K562 (cell line): Measurements from ENCODE around the gene ZNF780A. TPM values are rescaled to one million over a fixed set of nuclear protein-coding genes. Genes with fewer than 3 reads are reported as not detected.

Experiments
- ATAC-seq: fragments of 200-7000 bp; cut with Tn5 transposase; 3 replicates; pipeline ENCODE4 v1.9.1; 2020; ENCODE audit warnings: moderate library complexity
- BruUV-seq: library from RNA; stranded (reverse); fragments of 400-500 nt; replicated peaks from 2 replicates; lab custom pipeline; 2021; lab: Mats Ljungman, UMichigan
- CTCF ChIA-PET: fragments of 300-600 bp; formaldehyde crosslinking; extraction: SDS; loops from one replicate; lab custom pipeline; 2021; ENCODE audit warnings: low intra/inter-chr PET ratio; lab: Yijun Ruan, JAX
- POLR2A ChIA-PET: fragments of 300-600, 350-650 bp; sonication (Branson Sonifier 250); formaldehyde crosslinking; extraction: SDS; loops from one replicate; lab custom pipeline; 2021; ENCODE audit warnings: antibody characterized with exemption, inconsistent platforms; lab: Yijun Ruan, JAX
- DNase-seq, 4 experiments: peaks; one replicate each; pipeline versions ENCODE4 v3.0.0 to v3.0.0-alpha.2; 2011 to 2018; ENCODE audit warnings: low spot score in 3 of 4, mixed read lengths in 3 of 4; ENCODE audit errors: extremely low read depth in 1 of 4
- FAIRE-seq: peaks from 2 replicates; lab custom pipeline; 2011; peaks lifted over from hg19 to GRCh38; lab: Jason Lieb, UNC
- H2AFZ ChIP-seq: 2 replicates; pipeline ENCODE4 v1.6.0; 2011; ENCODE audit warnings: low read depth, low read length, control low read depth, inconsistent platforms
- H3K27ac ChIP-seq: fragments of 200-600 bp; 3 replicates; pipeline ENCODE4 v1.8.0; 2011; ENCODE audit warnings: low read depth, mild to moderate bottlenecking, control low read depth, inconsistent platforms, low read length, moderate library complexity, mixed read lengths; ENCODE audit errors: extremely low read depth
- H3K27me3 ChIP-seq, 2 experiments: fragments of 300-600 bp in 1 of 2; 2 replicates in 1 of 2; 3 replicates in 1 of 2; pipeline versions ENCODE4 v1.6.0 to v1.8.0; 2011; ENCODE audit warnings: inconsistent platforms in 2 of 2, low read length in 2 of 2, mild to moderate bottlenecking in 1 of 2, mixed read lengths in 1 of 2, moderate library complexity in 1 of 2; ENCODE audit not compliant: control insufficient read depth in 2 of 2, insufficient read depth in 2 of 2
- H3K36me3 ChIP-seq: fragments of 300-600 bp; 3 replicates; pipeline ENCODE4 v1.8.0; 2011; ENCODE audit warnings: mild to moderate bottlenecking, low read length, inconsistent platforms; ENCODE audit not compliant: control insufficient read depth, insufficient read depth
- H3K4me1 ChIP-seq, 2 experiments: fragments of 200-600 bp in 1 of 2; replicated peaks in 1 of 2; 2 replicates in 1 of 2; 3 replicates in 1 of 2; pipeline versions ENCODE4 v1.5.1 to v1.8.0; 2011; ENCODE audit warnings: inconsistent platforms in 2 of 2, low read length in 2 of 2, mild to moderate bottlenecking in 1 of 2, mixed read lengths in 1 of 2, moderate library complexity in 1 of 2; ENCODE audit not compliant: control insufficient read depth in 2 of 2, insufficient read depth in 2 of 2
- H3K4me2 ChIP-seq: 2 replicates; pipeline ENCODE4 v1.6.1; 2011; ENCODE audit warnings: low read length, control low read depth, inconsistent platforms, mixed read lengths; ENCODE audit not compliant: insufficient read depth
- H3K4me3 ChIP-seq: fragments of 200-600 bp; sonication (generic), shearing (Covaris generic); 2 replicates; pipeline ENCODE4 v1.5.1; 2016; ENCODE audit warnings: control low read depth, inconsistent platforms
- H3K79me2 ChIP-seq: fragments of 200-600 bp; 3 replicates; pipeline ENCODE4 v1.8.0; 2011; ENCODE audit warnings: low read length, inconsistent platforms; ENCODE audit not compliant: control insufficient read depth, insufficient read depth
- H3K9ac ChIP-seq, 2 experiments: 2 replicates each; pipeline versions ENCODE4 v1.6.0 to v1.6.1; 2011; ENCODE audit warnings: low read depth in 2 of 2, low read length in 2 of 2, control low read depth in 1 of 2, inconsistent platforms in 1 of 2, mild to moderate bottlenecking in 1 of 2, mixed read lengths in 1 of 2; ENCODE audit not compliant: insufficient read depth in 1 of 2
- H3K9me1 ChIP-seq: one replicate; pipeline ENCODE4 v1.6.0; 2011; ENCODE audit warnings: inconsistent platforms, mild to moderate bottlenecking, low read length, moderate library complexity; ENCODE audit not compliant: control insufficient read depth, insufficient read depth
- H3K9me3 ChIP-seq: replicated peaks from 2 replicates; pipeline ENCODE4 v1.5.1; 2011; ENCODE audit warnings: low read depth, low read length, inconsistent platforms; ENCODE audit not compliant: control insufficient read depth, insufficient read depth
- H4K20me1 ChIP-seq: replicated peaks from 2 replicates; pipeline ENCODE4 v1.6.1; 2011; ENCODE audit warnings: low read length, inconsistent platforms, mixed read lengths; ENCODE audit not compliant: control insufficient read depth, insufficient read depth
- CEBPB ChIP-seq: fragments of 450-650 bp; IDR thresholded peaks from 2 replicates; pipeline ENCODE4 v1.6.1; 2016; ENCODE audit warnings: missing genetic modification characterization, missing compliant biosample characterization
- CEBPG ChIP-seq, 3 experiments: fragments of 200-800 bp in 1 of 3; sonication (Bioruptor generic) in 1 of 3; sonication (generic) in 1 of 3; formaldehyde crosslinking in 1 of 3; IDR thresholded peaks in 2 of 3; conservative IDR thresholded peaks in 1 of 3; 2 replicates each; pipeline versions ENCODE4 v1.6.1 to v1.8.0; 2016 to 2022; ENCODE audit warnings: missing compliant biosample characterization in 2 of 3, missing genetic modification characterization in 2 of 3, mild to moderate bottlenecking in 1 of 3, missing genetic modification reagents in 1 of 3
- CTBP1 ChIP-seq: fragments of 450-650 bp; IDR thresholded peaks from 2 replicates; pipeline ENCODE4 v1.6.1; 2016; ENCODE audit warnings: borderline replicate concordance
- MYC ChIP-seq, 2 experiments: fragments of 250-450 bp in 1 of 2; sonication (Bioruptor Pico) in 1 of 2; IDR thresholded peaks; 2 replicates each; pipeline versions ENCODE4 v1.5.1 to v1.6.1; 2012 to 2021; ENCODE audit warnings: low read depth in 2 of 2, borderline replicate concordance in 1 of 2, improper control_type of control experiment in 1 of 2, low read length in 1 of 2, mild to moderate bottlenecking in 1 of 2, moderate library complexity in 1 of 2
- POLR2AphosphoS5 ChIP-seq: IDR thresholded peaks from 2 replicates; pipeline ENCODE4 v1.6.1; 2011; ENCODE audit warnings: mild to moderate bottlenecking, low read depth, low read length, moderate library complexity; ENCODE audit not compliant: control insufficient read depth, insufficient read depth
- TAF7 ChIP-seq: fragments of 450-650 bp; IDR thresholded peaks from 2 replicates; pipeline ENCODE4 v1.6.1; 2016; ENCODE audit warnings: missing genetic modification characterization, missing compliant biosample characterization
- TRIM24 ChIP-seq, 2 experiments: fragments of 450-650 bp; IDR thresholded peaks; 2 replicates each; pipeline ENCODE4 v1.6.1; 2016
- ZEB2 ChIP-seq: fragments of 450-650 bp; IDR thresholded peaks from 2 replicates; pipeline ENCODE4 v1.6.1; 2016
- ZNF707 ChIP-seq: fragments of 250-450 bp; sonication (Bioruptor Pico); conservative IDR thresholded peaks from 2 replicates; pipeline ENCODE4 v1.8.0; 2022; ENCODE audit warnings: inconsistent platforms, mild to moderate bottlenecking, moderate library complexity
- ZSCAN32 ChIP-seq: fragments of 450-650 bp; formaldehyde crosslinking; IDR thresholded peaks from 2 replicates; pipeline ENCODE4 v1.4.0; 2020; ENCODE audit warnings: mild to moderate bottlenecking, moderate library complexity
- WGBS: fragments of 100-300 bp; shearing (Covaris generic); methylation state at CpG from one replicate; pipeline ENCODE4 v1.1.6; 2016; ENCODE audit warnings: low coverage, mixed read lengths; ENCODE audit not compliant: insufficient coverage; ENCODE audit errors: missing lambda C conversion rate; 5-methylcytosine and 5-hydroxymethylcytosine counted together
- in situ Hi-C: fragments of 300-500 bp; cut with MboI; formaldehyde crosslinking; loops from 4 replicates; pipeline ENCODE4 v1.15.0; 2018; ENCODE audit warnings: inconsistent platforms, mixed read lengths
- intact Hi-C: fragments of 100-400 bp; cut with micrococcal nuclease; formaldehyde crosslinking; loops from 2 replicates; pipeline ENCODE4 v1.14.2; 2022
- polyA plus RNA-seq, 8 experiments: library from polyadenylated mRNA; depleted of rRNA in 4 of 8; stranded (reverse) in 5 of 8; unstranded in 3 of 8; fragments of >200 nt; fragmentation: Nextera tagmentation in 2 of 8; fragmentation: Illumina TruSeq in 1 of 8; extraction: Ambion mirVana in 2 of 8; extraction: Trizol in 1 of 8; gene quantifications; 2 replicates each; pipeline versions ENCODE4 v1.2.1 to v1.2.3, GENCODE V29; 2011 to 2014; ENCODE audit warnings: inconsistent platforms in 1 of 8, missing spikeins in 1 of 8
- total RNA-seq, 7 experiments: library from RNA; depleted of rRNA in 6 of 7; stranded (reverse); fragments of >200 nt in 6 of 7; fragmentation: Illumina TruSeq in 2 of 7; extraction: Trizol in 2 of 7; gene quantifications; 2 replicates each; pipeline versions ENCODE4 v1.2.1 to v1.2.3, GENCODE V29; 2011 to 2021; ENCODE audit warnings: low replicate concordance in 1 of 7
- TF ChIP-seq, protein P1 (sequence below): fragments of 450-650 bp; formaldehyde crosslinking; IDR thresholded peaks from 2 replicates; pipeline ENCODE4 v1.4.0; 2022; ENCODE audit warnings: mild to moderate bottlenecking, moderate library complexity
- TF ChIP-seq, protein P2 (sequence below): sonication (generic); formaldehyde crosslinking; IDR thresholded peaks from 2 replicates; pipeline ENCODE4 v1.8.0; 2022; ENCODE audit warnings: missing genetic modification reagents, mild to moderate bottlenecking, borderline replicate concordance

The ZNF780A gene
- total and polyA plus RNA-seq, 9 of the 15 experiments (the other 6 are each of a cell fraction or from before 2014, with no cell fraction given): 11.7 to 36.1 (median 25.8) TPM

DNA sequence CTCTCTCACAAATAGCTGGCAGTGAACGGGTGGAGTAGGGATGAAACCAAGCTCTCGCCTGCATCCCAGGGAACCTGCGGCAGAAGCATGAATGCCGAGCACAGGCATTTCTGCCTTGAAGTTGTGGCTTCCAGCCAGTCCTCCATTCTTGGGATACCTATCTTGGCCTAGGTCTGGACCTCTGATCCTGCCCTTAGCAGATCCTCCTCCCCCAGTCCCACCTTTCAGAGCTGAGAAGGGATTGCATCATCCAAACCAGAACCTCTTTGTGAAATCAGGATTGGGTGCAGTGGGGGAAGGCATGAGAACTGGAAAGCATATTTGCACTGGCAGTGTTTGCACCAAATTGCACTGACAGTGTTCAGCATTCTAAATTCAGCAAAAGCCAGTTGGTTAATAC, 5.8 kb downstream of the ZNF780A start:
- FAIRE-seq (peak; percentile 52), ATAC-seq (peak; percentile 86), DNase-seq (peak in 2 of 4 experiments; percentile 12 to 24)
- Histone ChIP-seq H3K9ac (no peak overlapping the region), H4K20me1 (no peaks in the 10 kb centered on the region), H3K4me3 (no peak overlapping the region), H2AFZ (no peak overlapping the region), H3K4me2 (no peak overlapping the region), H3K36me3 (peaks cover 47% of the 10 kb centered on the region), H3K9me3 (peaks cover 4% of the 10 kb centered on the region; the same call in 1 of the 2 replicates), H3K4me1 (no peaks in the 10 kb centered on the region; a peak in 1 of 5 replicates), H3K27ac (no peak overlapping the region; the same call in 2 of the 3 replicates), H3K79me2 (peaks cover 37% of the 10 kb centered on the region), H3K27me3 (no peaks in the 10 kb centered on the region), H3K9me1 (no peaks in the 10 kb centered on the region)
- no TSS peak for BruUV-seq
- intact Hi-C loops: no loop called here
- ChIA-PET CTCF (no interaction called here), POLR2A (interaction anchor here (0.6 to 0.8 kb wide), 2 partner anchors 11 to 114 kb away, joined by 3 to 4 read pairs; partner anchors contain the start of gene PSMC4)
- in situ Hi-C loops: no loop called here
- WGBS: 84% methylated on average over 4 of the region's 4 CpGs
- TF ChIP-seq TAF7 (tag): no peak
- peak; percentile 49 to 65; a peak in 2 of 4 replicates for TF ChIP-seq TRIM24 (IDR thresholded peaks at IDR 0.05)
- TF ChIP-seq ZEB2: 0 out of 2 replicates have a peak, but pooled peaks have one; percentile 21
- TF ChIP-seq ZSCAN32 (CRISPR knock-in tag): 0 out of 2 replicates have a peak, but pooled peaks have one; percentile 31
- peak; percentile 61 for TF ChIP-seq CEBPB
- TF ChIP-seq ZNF707 (CRISPR knock-in tag): no peak
- TF ChIP-seq, protein P1, sequence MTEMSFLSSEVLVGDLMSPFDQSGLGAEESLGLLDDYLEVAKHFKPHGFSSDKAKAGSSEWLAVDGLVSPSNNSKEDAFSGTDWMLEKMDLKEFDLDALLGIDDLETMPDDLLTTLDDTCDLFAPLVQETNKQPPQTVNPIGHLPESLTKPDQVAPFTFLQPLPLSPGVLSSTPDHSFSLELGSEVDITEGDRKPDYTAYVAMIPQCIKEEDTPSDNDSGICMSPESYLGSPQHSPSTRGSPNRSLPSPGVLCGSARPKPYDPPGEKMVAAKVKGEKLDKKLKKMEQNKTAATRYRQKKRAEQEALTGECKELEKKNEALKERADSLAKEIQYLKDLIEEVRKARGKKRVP (CRISPR knock-in tag): 0 out of 2 replicates have a peak, but pooled peaks have one; percentile 50
- no peak for TF ChIP-seq CTBP1
- TF ChIP-seq CEBPG (CRISPR knock-in tag; IDR thresholded peaks at IDR 0.05): peak; percentile 91
- peak; percentile 61 to 91; a peak in 3 of 4 replicates for TF ChIP-seq CEBPG (tag; conservative IDR thresholded peaks at IDR 0.05 in 1 of 2, IDR thresholded peaks at IDR 0.05 in 1 of 2)
- TF ChIP-seq MYC (IDR thresholded peaks at IDR 0.05; ENCODE audit: low read depth, low read length): 0 out of 2 replicates have a peak, but pooled peaks have one; percentile 19
- no peak for TF ChIP-seq MYC (CRISPR knock-in tag; IDR thresholded peaks at IDR 0.05; ENCODE audit: borderline replicate concordance, low read depth)
- TF ChIP-seq, protein P2, sequence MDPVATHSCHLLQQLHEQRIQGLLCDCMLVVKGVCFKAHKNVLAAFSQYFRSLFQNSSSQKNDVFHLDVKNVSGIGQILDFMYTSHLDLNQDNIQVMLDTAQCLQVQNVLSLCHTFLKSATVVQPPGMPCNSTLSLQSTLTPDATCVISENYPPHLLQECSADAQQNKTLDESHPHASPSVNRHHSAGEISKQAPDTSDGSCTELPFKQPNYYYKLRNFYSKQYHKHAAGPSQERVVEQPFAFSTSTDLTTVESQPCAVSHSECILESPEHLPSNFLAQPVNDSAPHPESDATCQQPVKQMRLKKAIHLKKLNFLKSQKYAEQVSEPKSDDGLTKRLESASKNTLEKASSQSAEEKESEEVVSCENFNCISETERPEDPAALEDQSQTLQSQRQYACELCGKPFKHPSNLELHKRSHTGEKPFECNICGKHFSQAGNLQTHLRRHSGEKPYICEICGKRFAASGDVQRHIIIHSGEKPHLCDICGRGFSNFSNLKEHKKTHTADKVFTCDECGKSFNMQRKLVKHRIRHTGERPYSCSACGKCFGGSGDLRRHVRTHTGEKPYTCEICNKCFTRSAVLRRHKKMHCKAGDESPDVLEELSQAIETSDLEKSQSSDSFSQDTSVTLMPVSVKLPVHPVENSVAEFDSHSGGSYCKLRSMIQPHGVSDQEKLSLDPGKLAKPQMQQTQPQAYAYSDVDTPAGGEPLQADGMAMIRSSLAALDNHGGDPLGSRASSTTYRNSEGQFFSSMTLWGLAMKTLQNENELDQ: no peak
- TF ChIP-seq POLR2AphosphoS5: no peak
